Stimulated activated CD8-positive, alpha-beta memory T cell treated with anti-CD3 and anti-CD28 coated beads, Interleukin-7, amount 100 ng/mL, for 4 hours (primary cell): ENCODE results near the gene NR6A1.

Source experiments
- DNase-seq, 2 donors: peaks; one replicate each; pipeline ENCODE4 v3.0.0-alpha.2; 2020; ENCODE audit warnings: low read depth in 2 of 2

Gene NR6A1

GRCh38 chr9:124658165-124659017 lies 112.7 kb downstream of the NR6A1 start:
- DNase-seq, result peak; percentile 8 to 20

GRCh38 chr9:124657516-124657915 lies 113.6 kb downstream of the NR6A1 start:
- no peak for DNase-seq

GRCh38 chr9:124654431-124654830 lies 116.7 kb downstream of the NR6A1 start:
- DNase-seq, result no peak

- DNase-seq, result no peak
Observed at GRCh38 chr9:124652615-124653393, 118.3 kb downstream of the NR6A1 start.

GRCh38 chr9:124652203-124652602 lies 118.9 kb downstream of the NR6A1 start:
- DNase-seq, result no peak

- DNase-seq, result no peak
Observed at GRCh38 chr9:124645274-124645673, 125.8 kb downstream of the NR6A1 start.

- DNase-seq, result no peak
Observed at GRCh38 chr9:124639637-124640036, 131.5 kb downstream of the NR6A1 start.

GRCh38 chr9:124635285-124635684 lies 135.8 kb downstream of the NR6A1 start:
- no peak for DNase-seq

- no peak for DNase-seq
Observed at GRCh38 chr9:124632077-124632621, 139.0 kb downstream of the NR6A1 start.

GRCh38 chr9:124631326-124631725 lies 139.8 kb downstream of the NR6A1 start:
- no peak for DNase-seq

- no peak for DNase-seq
Observed at GRCh38 chr9:124629600-124629999, 141.5 kb downstream of the NR6A1 start.

- no peak for DNase-seq
Observed at GRCh38 chr9:124628741-124629140, 142.4 kb downstream of the NR6A1 start.

- no peak for DNase-seq
Observed at GRCh38 chr9:124626276-124626675, 144.8 kb downstream of the NR6A1 start.

- DNase-seq, result no peak
Observed at GRCh38 chr9:124625087-124625486, 146.0 kb downstream of the NR6A1 start.

- DNase-seq, result no peak
Observed at GRCh38 chr9:124624735-124624992, 146.4 kb downstream of the NR6A1 start.

GRCh38 chr9:124623966-124624734 lies 147.0 kb downstream of the NR6A1 start:
- no peak for DNase-seq

GRCh38 chr9:124622882-124623281 lies 148.2 kb downstream of the NR6A1 start:
- DNase-seq, result no peak

- DNase-seq, result peak; percentile 17
Observed at GRCh38 chr9:124621371-124622328, 149.5 kb downstream of the NR6A1 start.

GRCh38 chr9:124618476-124618875 lies 152.6 kb downstream of the NR6A1 start:
- no peak for DNase-seq

- peak; percentile 47 to 52 for DNase-seq
Observed at GRCh38 chr9:124617477-124618141, 153.5 kb downstream of the NR6A1 start.
